HUDEP-2 (cell line): ENCODE measurements around the gene GPR158.
A peak's percentile ranks its signal among the peaks of the same experiment; 100 is the strongest.

ENCODE experiments used
- DNase-seq, 76 experiments: peaks; one replicate each; lab custom pipeline; 2025; ENCODE audit not compliant: unreplicated experiment in 76 of 76; lab: John Stamatoyannopoulos, UW

GPR158 gene

DNA sequence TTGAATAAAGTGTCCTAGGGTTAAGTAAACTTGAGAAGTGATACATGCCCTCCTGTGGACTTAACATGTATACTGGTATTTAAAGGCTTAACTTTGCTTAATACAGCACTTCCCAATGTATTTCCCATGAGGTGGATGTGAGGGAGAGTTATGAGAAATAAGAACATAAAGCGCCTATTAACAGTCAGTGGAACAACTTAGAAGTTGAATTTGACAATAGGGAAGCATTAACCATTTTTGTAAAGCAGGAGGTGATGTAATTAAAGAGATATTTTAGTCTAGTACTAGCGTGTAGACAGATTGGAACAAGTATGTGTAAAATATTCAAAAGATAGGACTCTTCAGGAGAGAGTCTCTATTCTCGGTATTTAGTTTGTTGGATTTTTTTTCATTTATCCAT is 322.4 kb downstream of the GPR158 start:
- no peak for DNase-seq

DNA sequence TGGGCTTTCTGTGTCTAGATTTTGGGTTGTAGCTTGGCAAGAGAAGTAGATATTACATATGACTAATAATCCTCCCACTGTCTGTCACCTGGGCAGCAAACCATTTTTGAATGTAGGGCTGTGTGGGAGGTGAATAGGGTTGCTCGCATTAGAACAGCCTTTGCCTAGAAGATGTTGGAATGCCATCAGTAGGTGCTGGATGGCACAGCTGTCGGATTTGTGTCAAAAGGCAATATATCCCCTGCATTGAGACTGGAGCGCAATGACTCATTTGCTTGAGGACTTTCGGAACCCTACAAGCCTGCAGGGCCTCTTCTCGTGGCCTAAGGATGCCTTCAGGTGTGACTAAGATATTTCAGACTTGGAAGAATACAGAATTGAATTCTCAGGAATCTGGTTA is 323.8 kb downstream of the GPR158 start:
- DNase-seq: no peak

DNA sequence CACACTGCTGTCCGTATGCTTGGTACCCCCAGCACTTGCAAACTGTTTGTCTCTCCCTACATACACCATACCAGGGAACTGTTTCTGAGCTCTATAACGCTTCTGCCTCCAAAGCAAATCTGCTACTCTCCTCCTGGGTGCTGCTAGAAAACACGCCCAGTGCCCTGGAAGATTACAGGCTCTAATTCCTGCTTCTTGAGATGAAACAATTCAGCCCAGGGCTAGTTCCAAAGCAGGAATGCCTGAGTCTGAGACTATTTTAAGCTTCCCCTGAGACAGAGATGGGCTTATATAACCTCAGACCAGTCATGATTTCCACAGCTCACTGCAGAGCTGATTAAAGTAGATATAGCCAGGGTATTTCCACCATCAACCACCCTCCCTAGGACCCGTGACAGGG is 327.1 kb downstream of the GPR158 start:
- peak in 1 of 76 experiments; percentile 10 for DNase-seq

DNA sequence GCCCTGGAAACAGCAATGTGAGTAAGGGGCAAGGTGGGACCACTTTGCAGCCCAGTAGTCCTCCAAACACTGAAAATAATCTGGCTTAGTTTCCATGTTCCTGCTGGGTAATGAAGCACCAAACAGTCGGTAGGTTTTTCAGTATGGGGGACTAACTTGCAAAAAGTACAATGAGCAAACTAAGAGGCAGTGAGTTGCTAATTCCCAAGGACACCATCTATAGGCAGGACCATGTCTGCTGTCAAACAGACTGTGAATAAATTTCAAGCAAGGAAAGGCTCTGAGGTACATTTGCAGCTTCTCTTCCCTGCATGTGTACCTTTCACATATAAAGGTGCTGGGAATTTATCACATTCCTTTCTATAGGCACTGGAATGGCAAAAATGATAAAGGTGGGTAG is 327.7 kb downstream of the GPR158 start:
- no peak for DNase-seq

DNA sequence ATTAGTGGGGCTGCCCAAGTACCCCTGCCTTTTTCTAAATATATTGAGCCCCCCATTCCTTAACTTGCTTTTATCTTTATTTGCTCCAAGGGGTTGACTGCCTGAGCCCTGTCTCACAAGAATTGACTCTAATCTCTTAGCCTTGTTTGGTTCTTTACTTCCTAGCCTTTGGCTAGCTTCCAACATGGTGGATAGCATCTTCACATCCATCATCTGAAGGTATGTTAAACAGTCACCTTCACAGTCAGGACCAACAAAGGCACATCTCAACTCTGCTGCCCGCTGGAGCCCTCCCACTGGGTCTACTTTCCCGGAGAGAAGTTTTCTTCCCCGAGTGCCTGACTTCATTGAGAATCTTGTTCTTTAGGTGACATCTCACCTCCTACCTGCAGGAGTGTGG is 329.5 kb downstream of the GPR158 start:
- no peak for DNase-seq

DNA sequence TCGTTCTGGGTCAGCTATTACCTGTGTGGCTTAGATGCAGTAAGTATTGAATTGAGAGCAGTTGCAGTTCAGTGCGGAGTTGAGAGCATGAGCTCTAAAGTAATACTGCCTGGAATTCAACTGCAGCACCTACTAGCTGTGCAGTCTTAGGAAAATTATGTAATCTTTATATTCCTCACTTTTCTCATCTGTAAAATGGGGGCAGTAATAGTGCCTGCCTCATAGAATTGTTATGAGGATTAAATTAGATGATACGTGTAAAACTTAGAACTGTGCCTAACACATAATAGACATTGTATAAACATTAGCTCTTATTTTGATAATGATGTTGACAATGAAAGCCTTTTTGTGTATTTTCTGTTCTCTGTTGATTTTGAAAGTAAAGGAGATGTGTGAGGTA is 330.0 kb downstream of the GPR158 start:
- DNase-seq: no peak

DNA sequence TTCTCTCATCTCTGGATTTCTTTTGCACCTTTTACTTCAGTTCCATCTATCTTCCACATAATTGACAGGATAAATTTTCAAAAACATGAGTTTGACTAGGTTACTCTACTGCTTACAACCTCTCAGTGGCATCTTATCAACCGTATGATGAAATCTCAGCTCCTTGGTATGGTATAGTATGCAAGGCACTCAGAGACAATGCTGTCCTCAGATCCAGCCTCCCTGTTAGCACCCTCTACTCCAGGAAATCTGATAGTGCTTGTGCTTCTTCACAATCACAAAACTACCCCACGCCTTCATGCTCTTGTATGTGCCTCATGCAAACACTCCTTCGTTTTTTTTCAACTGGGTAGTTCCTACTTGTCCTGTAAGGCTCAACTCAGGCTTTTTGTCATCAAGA is 330.7 kb downstream of the GPR158 start:
- no peak for DNase-seq

DNA sequence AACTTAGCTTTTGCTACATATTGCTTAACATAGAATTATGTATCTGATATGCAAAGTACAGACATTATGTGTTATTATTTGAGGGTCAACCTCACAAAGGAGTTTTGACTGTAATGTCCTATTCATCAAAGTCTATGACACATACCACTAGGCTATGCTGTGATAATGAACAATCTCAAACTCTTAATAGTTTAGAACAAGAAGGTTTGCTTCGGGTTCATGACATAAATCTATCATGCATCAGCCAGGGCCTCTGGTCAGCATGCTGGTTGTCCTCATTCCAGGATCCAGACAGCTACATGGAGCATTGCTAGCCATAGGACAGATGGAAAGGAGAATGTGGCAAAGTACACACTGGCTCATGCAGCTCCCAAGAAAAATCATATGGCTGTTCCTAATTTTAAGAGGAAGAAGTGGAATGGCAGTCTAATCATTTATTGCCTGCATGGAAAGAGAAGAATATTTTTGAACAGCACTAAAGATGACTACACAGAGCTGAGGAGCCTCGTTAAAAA is 332.1 kb downstream of the GPR158 start:
- DNase-seq: no peak

DNA sequence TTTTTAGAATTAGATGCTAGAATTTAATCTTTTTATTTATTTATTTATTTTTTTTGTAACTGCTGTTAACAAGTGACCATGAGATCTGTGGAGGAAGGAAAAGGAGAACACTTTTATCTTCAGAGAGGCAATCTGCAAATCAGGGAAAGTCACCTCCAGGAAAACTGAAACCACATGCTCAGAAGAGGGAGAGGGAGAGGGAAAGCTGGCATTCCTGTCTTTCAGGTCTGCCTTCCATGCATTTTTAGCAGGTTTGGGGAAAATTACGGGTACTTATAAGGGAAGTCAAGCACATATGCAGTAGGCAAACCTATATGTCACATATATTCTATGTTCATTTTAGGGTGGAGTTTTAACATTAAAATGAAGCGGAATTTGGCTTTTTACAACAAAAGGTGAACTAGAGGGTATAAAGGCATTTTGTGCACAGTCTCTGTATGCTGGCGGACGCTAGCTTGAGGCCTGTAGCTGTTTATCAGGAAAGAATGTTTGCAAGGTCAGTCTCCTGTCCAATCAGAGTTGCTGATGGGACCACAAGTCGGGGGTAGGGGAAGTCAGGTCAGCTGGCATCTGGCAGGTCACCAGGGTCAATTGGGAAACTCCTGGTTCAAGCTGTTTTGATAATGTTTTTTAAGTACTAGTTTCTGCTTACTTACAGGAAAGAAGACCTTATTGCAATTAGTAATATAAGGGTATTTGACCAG is 333.5 kb downstream of the GPR158 start:
- DNase-seq: no peak

DNA sequence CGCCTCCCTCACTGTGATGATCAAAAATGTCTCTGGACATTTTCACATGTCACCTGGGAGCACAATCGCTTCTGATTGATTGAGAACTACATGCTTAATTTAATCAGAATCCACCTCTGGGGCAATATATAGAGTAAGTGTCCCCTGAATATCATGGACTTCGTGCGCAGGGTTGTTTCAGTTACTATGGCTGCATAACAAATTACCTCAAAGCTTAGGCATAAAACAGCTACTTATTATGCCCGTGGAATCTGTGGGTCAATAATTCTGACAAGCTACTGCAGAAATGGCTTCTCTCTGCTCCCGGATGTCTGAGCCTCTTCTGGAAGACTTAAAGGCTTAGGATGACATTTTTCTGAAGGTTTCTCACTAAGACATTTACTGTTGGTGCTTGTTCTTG is 334.4 kb downstream of the GPR158 start:
- DNase-seq: no peak

DNA sequence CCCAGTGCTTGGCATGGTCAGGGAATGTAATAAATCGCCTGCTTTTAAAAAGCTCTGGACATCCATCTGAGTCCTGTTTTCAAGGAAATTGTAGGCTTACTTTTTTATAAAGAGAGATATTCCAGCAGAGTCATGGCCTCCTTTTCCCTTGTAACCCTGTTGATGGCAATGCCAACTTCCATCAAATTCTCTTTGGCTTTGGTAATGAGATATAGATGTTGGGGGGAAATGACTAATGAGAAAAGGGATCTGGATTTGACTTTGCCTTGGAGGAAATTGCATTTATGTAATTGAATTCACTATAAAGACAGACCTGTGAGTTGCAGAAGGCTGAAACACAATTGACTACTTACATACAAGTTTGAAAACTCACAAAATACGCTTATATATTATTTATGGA is 347.5 kb downstream of the GPR158 start:
- DNase-seq: no peak

DNA sequence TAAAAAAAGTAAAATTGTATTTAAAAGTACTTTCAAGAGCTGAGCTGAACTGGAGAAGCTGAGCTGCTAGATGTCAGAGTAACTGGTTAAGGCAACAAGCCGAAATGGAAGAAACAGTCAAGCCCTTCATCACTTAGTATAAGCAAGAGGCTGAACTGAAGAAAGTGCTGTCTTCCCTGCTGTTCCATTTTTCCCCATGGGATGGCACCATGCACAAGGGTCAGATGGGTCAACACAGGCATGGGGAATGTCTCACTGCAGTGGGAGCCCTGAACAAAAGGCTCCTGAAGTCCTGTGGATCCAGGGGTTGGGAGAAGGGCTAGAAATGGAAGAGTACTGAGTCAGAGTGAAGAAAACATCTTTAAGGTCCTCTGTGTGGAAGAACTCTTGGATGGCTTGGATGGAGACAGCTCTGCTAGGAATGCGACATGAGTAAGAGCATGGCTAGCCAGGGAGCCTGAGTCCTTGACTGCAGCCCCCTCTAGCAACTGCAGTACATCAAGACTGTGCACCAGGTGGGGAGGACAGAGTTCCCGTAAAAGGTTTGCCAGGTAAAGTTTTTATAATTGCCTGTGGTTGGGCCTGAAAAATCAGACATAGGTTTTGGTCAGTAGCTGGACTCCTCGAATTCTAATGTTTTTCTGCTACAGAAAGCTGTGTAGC is 348.3 kb downstream of the GPR158 start:
- DNase-seq: peak in 13 of 76 experiments; percentile 2 to 42 (median 9)

DNA sequence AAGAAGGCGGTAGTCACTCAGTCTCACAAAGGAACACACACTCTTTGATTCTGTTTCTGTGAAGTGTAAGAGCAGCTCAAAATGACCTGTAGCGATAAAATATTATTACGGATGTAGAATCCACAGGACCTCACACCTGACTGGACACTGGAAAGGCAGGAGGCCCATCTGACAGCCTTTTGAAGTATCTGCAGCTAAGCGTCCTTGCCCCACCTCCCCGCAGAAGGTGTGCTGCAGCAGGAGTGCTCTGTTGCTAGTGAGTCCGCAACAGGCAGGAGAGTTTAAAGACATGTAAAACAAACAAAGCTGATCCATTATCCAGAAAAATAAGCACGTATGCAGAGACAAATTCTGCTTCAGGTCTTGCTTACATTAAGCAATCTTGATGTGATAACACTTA is 355.5 kb downstream of the GPR158 start:
- no peak for DNase-seq

DNA sequence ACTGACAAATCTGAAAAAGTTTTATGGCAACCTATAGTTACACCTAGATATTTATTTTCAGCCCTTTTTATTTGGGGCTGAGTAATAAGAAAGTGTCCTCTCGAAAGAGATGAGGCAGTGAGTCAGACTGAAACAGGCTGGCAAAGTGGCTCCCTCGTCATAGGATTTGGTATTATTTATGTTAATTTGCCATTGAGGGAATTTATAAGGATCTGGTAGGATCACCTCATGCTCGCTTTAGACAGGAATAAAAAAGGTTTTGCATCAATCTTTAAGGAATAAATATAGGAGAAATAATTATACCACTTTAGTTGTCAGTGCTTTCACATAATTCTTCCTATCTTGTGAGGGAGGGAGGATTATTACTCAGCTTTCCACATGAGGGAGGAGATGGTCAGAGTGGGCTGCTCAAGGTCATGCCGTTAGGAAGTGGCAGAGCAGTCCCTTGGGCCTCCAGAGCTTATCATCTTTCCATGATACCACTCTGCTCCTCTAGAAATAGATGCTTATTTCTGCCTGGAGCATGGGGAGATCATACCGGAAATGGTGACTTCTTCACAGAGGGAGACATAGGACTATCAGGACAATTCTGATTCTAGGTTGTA is 356.8 kb downstream of the GPR158 start:
- DNase-seq: no peak

DNA sequence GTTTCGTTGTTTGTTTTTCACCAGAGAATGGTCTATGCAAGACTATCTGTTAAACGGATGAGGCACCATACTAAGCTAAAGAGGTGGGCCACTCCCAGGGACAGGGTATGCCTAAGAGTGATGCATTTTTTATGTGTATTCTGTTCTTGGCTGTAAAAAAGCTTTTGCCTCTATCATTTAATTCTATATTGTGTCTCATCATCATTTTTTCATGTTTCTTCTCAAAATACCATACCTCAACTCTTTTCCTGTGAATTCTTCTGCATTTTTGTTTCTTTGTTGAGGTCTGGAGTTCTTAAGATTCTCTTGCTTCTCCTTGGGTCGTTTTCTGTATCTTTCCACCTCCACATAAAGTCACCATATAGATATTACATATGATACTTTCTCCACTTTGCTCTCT is 357.4 kb downstream of the GPR158 start:
- DNase-seq: no peak

DNA sequence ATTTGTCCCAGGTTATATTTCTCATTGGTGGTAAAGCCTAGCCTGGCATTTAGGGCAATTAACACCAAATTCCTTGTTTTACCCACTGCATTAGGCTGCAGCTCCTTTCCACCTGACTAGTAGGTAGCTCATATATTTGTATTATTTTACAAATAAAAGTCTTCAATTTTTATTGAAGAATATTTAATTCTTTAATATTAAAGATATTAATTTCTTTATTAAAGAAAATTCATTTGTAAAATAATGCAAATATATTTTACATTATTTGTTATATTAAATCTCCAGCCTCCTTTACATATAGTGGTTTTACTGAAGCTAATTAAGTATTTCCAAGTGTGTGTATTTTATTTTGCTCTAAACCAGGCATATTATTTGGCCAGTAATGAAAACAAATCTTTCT is 361.2 kb downstream of the GPR158 start:
- DNase-seq: no peak

DNA sequence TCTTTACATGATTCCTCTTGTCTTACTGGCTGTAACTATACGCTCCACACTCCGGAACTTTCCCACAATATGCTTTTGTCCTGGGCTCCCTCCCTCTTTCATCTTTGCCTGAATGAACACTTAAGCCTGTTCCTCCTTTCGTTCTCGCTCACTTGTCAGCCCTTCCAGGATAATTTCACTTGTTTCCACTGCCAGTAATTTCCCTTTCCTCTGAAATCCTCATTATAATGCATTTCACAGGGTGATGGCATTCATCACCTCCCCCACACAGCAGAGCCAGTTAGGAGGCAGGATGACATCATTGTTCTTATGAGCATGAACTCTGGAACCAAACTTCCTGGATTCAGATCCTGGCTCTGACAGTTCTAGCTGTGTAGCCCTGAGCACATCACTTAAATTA is 372.6 kb downstream of the GPR158 start:
- no peak for DNase-seq

DNA sequence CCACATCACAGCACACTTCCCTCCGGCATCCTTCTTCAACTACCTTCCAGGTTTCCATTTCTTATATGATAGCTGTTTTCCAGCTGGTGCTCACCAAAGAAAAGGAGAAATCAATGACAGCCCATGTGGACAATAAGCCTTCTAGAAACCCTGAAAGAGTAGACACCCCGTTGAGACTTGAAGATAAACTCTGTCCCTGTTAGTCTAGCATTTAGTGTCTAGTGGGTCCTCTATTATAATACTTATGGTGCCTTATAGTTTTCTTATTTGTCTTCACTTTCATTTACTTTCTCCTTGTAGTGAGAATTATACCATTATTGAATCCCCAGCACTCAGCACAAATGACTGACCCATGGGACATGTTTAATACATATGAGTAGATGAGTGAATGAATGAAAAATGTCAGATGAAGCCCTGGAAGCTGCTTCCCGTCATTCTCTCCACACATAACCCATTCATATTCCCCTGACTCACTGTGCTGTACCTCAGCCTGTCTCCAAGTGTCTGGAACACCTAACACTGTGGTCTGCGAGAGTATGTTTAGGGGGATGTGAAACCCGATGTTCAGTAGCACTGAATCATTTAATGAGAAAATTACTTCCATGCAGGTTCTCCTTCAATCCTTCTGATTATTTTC is 377.6 kb downstream of the GPR158 start:
- no peak for DNase-seq

DNA sequence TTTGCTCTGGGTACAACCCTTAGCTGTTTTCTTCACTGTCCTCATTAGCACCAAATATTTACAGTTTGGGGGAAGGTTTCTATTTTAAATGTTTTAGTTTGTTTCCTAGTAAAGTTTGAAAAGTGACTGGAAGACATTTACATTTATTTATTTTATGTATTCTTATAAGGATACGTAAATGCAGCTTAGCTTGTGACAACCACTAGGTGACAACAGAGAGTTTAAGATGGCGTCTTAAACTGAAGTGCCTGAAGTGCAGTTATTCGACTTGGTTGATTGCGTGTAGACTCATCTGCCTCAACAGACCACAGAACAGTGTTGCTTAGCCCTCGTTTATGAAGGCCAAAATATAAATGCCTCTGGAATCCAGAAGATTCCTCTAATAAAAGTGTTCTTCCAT is 381.1 kb downstream of the GPR158 start:
- no peak for DNase-seq

DNA sequence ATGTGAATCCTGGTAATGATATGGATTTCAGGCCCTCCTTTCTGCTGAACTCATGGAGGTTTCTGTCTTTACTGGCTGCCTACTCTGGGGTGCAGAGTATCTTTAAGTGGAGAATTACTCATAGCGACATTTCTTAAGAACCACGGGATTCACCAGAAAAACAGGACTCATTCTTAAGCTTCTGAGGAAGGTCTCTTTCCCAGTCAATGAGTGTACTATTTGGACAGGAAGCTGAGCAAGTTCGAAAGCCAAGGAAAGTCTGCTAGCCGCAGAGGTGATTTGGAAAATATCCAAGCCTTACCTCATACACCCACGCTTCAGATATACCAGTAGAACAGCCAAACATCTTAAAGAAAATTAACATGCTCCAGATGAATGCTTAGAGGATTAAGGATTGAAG is 381.7 kb downstream of the GPR158 start:
- no peak for DNase-seq

DNA sequence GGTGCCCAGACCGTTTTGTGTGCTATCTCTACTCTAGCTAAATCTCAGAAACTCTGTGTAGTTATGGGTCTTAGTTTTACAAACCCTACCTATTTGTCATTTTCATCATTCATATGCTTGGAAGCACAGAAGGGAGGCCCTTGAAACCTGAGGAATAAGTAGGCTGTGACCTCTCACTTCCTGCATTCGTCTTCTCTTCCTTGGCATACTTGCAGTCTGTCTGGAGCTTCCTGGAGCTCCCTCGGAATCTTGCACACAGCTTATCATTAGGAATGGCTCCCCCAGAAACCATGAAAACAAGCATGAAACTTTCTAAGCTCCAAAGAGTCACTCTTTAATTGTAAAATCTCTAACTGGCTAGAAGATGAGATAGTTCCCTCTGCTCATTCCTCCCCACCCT is 382.3 kb downstream of the GPR158 start:
- no peak for DNase-seq

DNA sequence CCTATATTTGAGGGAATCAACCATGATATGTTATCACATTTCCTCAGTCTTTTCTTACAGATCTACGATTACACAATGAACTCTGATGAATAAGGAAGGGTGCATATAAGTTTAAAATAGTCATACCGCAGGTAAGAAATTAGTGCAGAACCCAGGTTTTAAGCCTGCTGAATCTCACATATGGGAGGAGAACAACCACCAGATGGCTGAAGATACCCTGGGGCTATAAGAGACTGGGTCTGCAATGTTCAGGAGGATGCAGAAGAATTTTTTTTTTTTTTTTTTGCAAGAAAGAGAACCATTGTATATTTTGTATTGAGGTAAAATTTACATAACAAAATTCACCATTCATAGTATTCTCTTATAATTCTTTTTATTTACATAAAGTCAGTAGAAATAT is 387.0 kb downstream of the GPR158 start:
- DNase-seq: no peak
